Upper lobe of left lung (tissue), 4 donors: Measurements from ENCODE around the gene ADCY9.

Experiments
- EP300 ChIP-seq, 4 donors: sonication (generic); formaldehyde crosslinking; IDR thresholded peaks; one replicate each; pipeline ENCODE4 v1.5.1; 2017; ENCODE audit warnings: antibody characterized with exemption in 4 of 4, control low read depth in 2 of 4
- POLR2A ChIP-seq, 4 donors: fragments of 450-650 bp; IDR thresholded peaks; one replicate each; pipeline ENCODE4 v1.5.1; 2016 to 2017; ENCODE audit warnings: antibody characterized with exemption in 4 of 4, mild to moderate bottlenecking in 2 of 4
- POLR2AphosphoS5 ChIP-seq, 2 donors: sonication (generic); formaldehyde crosslinking; IDR thresholded peaks; one replicate each; pipeline ENCODE4 v1.5.1; 2017; ENCODE audit warnings: antibody characterized with exemption in 2 of 2
- TF ChIP-seq, protein P1 (sequence below), 6 experiments: fragments of 450-650 bp in 4 of 6; fragments of 200-600 bp in 2 of 6; sonication (generic) in 2 of 6; IDR thresholded peaks; one replicate each; pipeline ENCODE4 v1.5.1; 2016 to 2019; ENCODE audit warnings: antibody characterized with exemption in 6 of 6

DNA sequence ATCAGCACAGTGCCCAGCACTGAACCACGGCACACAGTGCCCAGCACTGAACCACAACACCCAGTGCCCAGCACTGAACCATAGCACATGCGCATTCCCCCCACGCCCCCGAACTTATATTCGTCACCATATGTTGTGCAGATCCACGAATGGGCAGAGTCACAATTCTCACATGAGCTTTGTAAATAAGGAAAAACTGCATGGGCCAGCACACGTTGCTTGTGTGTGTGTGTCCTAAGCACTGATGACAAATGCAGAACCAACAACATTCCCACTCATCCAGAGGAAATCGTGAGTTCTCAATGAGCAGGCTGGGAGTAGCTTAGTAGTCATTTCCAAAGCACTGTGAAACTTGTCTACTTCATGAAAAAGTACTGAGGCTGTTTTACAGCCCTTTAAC, 70.0 kb downstream of the ADCY9 start:
- TF ChIP-seq POLR2A (IDR thresholded peaks at IDR 0.05) (no peak), EP300 (IDR thresholded peaks at IDR 0.05) (no peak), POLR2AphosphoS5 (IDR thresholded peaks at IDR 0.05) (no peak)
- TF ChIP-seq, protein P1, sequence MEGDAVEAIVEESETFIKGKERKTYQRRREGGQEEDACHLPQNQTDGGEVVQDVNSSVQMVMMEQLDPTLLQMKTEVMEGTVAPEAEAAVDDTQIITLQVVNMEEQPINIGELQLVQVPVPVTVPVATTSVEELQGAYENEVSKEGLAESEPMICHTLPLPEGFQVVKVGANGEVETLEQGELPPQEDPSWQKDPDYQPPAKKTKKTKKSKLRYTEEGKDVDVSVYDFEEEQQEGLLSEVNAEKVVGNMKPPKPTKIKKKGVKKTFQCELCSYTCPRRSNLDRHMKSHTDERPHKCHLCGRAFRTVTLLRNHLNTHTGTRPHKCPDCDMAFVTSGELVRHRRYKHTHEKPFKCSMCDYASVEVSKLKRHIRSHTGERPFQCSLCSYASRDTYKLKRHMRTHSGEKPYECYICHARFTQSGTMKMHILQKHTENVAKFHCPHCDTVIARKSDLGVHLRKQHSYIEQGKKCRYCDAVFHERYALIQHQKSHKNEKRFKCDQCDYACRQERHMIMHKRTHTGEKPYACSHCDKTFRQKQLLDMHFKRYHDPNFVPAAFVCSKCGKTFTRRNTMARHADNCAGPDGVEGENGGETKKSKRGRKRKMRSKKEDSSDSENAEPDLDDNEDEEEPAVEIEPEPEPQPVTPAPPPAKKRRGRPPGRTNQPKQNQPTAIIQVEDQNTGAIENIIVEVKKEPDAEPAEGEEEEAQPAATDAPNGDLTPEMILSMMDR (IDR thresholded peaks at IDR 0.05), result no peak
